SU-DHL-6 (cell line): ENCODE measurements around the gene GPR78.

Source experiments
- EZH2phosphoT487 ChIP-seq: fragments of 200-600 bp; sonication (generic), shearing (Covaris generic); conservative IDR thresholded peaks from 2 replicates; pipeline ENCODE4 v1.6.1; 2018; ENCODE audit warnings: mild to moderate bottlenecking, antibody characterized with exemption, low read length, moderate library complexity, mixed read lengths
- TF ChIP-seq, protein P1 (sequence below): fragments of 200-600 bp; sonication (generic); IDR thresholded peaks from one replicate; pipeline ENCODE4 v1.5.1; 2017; ENCODE audit warnings: antibody characterized with exemption, mild to moderate bottlenecking, low read length, moderate library complexity; ENCODE audit not compliant: insufficient read depth, poor library complexity, severe bottlenecking

DNA sequence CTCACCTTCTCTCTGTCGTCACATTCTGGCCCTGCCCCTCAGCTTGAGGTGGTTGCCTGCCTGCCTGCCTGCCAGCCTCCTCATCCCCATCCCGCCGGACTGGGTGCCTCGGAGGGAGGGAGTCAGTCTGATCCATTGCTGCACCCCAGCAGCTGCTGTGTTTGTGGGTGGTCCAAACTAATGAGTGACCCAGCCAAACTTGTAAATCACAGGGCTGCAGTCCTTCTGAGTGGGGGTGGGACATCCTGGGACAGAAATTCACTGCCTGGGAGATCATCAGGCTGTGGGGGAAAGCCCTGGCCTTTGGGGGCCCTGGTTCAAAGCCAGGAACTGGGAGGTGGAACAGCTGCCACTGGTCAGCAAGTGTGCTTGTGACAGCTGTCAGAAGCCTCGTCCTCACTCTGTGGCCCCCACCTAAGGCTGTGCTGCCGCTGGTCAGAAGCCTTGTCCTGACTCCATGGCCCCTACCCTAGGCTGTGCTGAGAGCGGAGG is 5.6 kb downstream of the GPR78 start:
- TF ChIP-seq, protein P1, sequence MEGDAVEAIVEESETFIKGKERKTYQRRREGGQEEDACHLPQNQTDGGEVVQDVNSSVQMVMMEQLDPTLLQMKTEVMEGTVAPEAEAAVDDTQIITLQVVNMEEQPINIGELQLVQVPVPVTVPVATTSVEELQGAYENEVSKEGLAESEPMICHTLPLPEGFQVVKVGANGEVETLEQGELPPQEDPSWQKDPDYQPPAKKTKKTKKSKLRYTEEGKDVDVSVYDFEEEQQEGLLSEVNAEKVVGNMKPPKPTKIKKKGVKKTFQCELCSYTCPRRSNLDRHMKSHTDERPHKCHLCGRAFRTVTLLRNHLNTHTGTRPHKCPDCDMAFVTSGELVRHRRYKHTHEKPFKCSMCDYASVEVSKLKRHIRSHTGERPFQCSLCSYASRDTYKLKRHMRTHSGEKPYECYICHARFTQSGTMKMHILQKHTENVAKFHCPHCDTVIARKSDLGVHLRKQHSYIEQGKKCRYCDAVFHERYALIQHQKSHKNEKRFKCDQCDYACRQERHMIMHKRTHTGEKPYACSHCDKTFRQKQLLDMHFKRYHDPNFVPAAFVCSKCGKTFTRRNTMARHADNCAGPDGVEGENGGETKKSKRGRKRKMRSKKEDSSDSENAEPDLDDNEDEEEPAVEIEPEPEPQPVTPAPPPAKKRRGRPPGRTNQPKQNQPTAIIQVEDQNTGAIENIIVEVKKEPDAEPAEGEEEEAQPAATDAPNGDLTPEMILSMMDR, result no peak
- TF ChIP-seq EZH2phosphoT487, result no peak
